Adrenal gland (tissue), 5 donors: Measurements from ENCODE around the gene GNLY.

Source experiments
- POLR2A ChIP-seq, 2 donors: fragments of 450-650 bp; IDR thresholded peaks; one replicate each; pipeline ENCODE4 v1.6.1; 2017; ENCODE audit warnings: antibody characterized with exemption in 2 of 2, mild to moderate bottlenecking in 2 of 2, moderate library complexity in 1 of 2
- TF ChIP-seq, protein P1 (sequence below), 6 experiments: fragments of 450-650 bp in 4 of 6; fragments of 200-600 bp in 2 of 6; sonication (generic) in 1 of 6; IDR thresholded peaks; 1 replicate in 5 of 6; 2 replicates in 1 of 6; pipeline versions ENCODE4 v1.5.1 to v1.8.0; 2016 to 2021; ENCODE audit warnings: antibody characterized with exemption in 6 of 6, mild to moderate bottlenecking in 2 of 6, moderate library complexity in 1 of 6
- donor health status: DM: no; HTN: no; CAD: no.

DNA sequence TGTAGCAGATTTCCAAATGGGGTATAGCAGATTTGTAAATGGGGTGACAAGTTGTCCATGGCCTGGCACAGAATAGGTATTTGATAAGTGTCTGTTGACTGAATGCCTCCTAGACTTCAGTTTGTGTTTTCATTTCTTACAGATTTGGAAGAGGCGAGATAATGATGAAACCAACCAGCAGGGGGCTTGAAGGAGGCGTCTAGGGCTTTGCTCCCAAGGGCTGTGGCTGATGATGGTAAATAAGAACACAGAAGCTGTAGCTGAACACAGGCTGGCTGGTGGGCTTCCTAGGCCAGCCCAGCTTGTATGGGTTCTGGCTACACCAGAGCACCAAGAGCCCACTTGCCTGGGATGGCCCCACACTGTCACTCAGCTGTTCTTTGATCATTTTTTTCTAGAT is 45.5 kb upstream of the GNLY start:
- TF ChIP-seq, protein P1, sequence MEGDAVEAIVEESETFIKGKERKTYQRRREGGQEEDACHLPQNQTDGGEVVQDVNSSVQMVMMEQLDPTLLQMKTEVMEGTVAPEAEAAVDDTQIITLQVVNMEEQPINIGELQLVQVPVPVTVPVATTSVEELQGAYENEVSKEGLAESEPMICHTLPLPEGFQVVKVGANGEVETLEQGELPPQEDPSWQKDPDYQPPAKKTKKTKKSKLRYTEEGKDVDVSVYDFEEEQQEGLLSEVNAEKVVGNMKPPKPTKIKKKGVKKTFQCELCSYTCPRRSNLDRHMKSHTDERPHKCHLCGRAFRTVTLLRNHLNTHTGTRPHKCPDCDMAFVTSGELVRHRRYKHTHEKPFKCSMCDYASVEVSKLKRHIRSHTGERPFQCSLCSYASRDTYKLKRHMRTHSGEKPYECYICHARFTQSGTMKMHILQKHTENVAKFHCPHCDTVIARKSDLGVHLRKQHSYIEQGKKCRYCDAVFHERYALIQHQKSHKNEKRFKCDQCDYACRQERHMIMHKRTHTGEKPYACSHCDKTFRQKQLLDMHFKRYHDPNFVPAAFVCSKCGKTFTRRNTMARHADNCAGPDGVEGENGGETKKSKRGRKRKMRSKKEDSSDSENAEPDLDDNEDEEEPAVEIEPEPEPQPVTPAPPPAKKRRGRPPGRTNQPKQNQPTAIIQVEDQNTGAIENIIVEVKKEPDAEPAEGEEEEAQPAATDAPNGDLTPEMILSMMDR (IDR thresholded peaks at IDR 0.05) = peak in 4 of 6 experiments; percentile 11 to 35 (median 20)
- TF ChIP-seq POLR2A (IDR thresholded peaks at IDR 0.05) = no peak
